Measurements from ENCODE around the gene AARS2.
"Not testable (repeated sequence)": the region's sequence is repeated elsewhere in the genome, so short reads cannot be mapped to it uniquely, and the experiment has no call there.

AARS2 gene

GRCh38 chr6:44312901-44313788 lies at the start of gene AARS2:
Gene AARS2 (minus strand): TSS chr6:44313347. CDS start chr6:44313323, 24 bp downstream.
- peak; percentile 97 to 98 for DNase-seq

GRCh38 chr6:44361947-44362346 lies 48.8 kb upstream of the AARS2 start:
- DNase-seq, result no peak

GRCh38 chr6:44359973-44360372 lies 46.8 kb upstream of the AARS2 start:
- DNase-seq, result no peak

- no peak for DNase-seq
Measured at GRCh38 chr6:44356487-44356886, 43.3 kb upstream of the AARS2 start.

- DNase-seq, result no peak
Measured at GRCh38 chr6:44355640-44356039, 42.5 kb upstream of the AARS2 start.

- DNase-seq, result no peak
Measured at GRCh38 chr6:44353336-44353735, 40.2 kb upstream of the AARS2 start.

GRCh38 chr6:44352259-44352658 lies 39.1 kb upstream of the AARS2 start:
- DNase-seq, result no peak

- not testable (repeated sequence) for DNase-seq
Measured at GRCh38 chr6:44350650-44350994, 37.5 kb upstream of the AARS2 start.

GRCh38 chr6:44349904-44350649 lies 36.9 kb upstream of the AARS2 start:
- no peak for DNase-seq

- not testable (repeated sequence) for DNase-seq
Measured at GRCh38 chr6:44346818-44347217, 33.7 kb upstream of the AARS2 start.

GRCh38 chr6:44342489-44342888 lies 29.3 kb upstream of the AARS2 start, which contains the start of gene SPATS1:
Gene SPATS1 (plus strand): TSS chr6:44342650. CDS start chr6:44343096, 446 bp downstream.
- peak in 1 of 2 donors; percentile 10 for DNase-seq

- DNase-seq, result no peak
Measured at GRCh38 chr6:44342052-44342451, 28.9 kb upstream of the AARS2 start.

- DNase-seq, result no peak
Measured at GRCh38 chr6:44341095-44341890, 28.1 kb upstream of the AARS2 start.

- peak in 1 of 2 donors; percentile 3 for DNase-seq
Measured at GRCh38 chr6:44339763-44340625, 26.8 kb upstream of the AARS2 start.

GRCh38 chr6:44339301-44339700 lies 26.2 kb upstream of the AARS2 start:
- DNase-seq, result no peak

- peak; percentile 72 for DNase-seq
Measured at GRCh38 chr6:44338228-44339122, 25.3 kb upstream of the AARS2 start.

GRCh38 chr6:44335631-44336030 lies 22.5 kb upstream of the AARS2 start:
- DNase-seq, result no peak

- DNase-seq, result no peak
Measured at GRCh38 chr6:44333942-44334341, 20.8 kb upstream of the AARS2 start.

GRCh38 chr6:44333273-44333919 lies 20.2 kb upstream of the AARS2 start:
- DNase-seq, result no peak

- no peak for DNase-seq
Measured at GRCh38 chr6:44332585-44332984, 19.4 kb upstream of the AARS2 start.

All from stimulated activated CD4-positive, alpha-beta T cell treated with anti-CD3 and anti-CD28 coated beads, Interleukin-2, amount 100 ng/mL, for 24 hours (primary cell).